Diencephalon (tissue), 1 donor: ENCODE data around the gene OGN. TPM values are rescaled to one million over a fixed set of nuclear protein-coding genes. Genes with fewer than 3 reads are reported as not detected.

Experiments used
- total RNA-seq: library from RNA; depleted of rRNA; stranded (reverse); fragments of >200 nt; gene quantifications from one replicate; pipeline ENCODE4 v1.2.3, GENCODE V29; 2014

OGN gene, protein sequence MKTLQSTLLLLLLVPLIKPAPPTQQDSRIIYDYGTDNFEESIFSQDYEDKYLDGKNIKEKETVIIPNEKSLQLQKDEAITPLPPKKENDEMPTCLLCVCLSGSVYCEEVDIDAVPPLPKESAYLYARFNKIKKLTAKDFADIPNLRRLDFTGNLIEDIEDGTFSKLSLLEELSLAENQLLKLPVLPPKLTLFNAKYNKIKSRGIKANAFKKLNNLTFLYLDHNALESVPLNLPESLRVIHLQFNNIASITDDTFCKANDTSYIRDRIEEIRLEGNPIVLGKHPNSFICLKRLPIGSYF
- 11.8 TPM for total RNA-seq

DNA sequence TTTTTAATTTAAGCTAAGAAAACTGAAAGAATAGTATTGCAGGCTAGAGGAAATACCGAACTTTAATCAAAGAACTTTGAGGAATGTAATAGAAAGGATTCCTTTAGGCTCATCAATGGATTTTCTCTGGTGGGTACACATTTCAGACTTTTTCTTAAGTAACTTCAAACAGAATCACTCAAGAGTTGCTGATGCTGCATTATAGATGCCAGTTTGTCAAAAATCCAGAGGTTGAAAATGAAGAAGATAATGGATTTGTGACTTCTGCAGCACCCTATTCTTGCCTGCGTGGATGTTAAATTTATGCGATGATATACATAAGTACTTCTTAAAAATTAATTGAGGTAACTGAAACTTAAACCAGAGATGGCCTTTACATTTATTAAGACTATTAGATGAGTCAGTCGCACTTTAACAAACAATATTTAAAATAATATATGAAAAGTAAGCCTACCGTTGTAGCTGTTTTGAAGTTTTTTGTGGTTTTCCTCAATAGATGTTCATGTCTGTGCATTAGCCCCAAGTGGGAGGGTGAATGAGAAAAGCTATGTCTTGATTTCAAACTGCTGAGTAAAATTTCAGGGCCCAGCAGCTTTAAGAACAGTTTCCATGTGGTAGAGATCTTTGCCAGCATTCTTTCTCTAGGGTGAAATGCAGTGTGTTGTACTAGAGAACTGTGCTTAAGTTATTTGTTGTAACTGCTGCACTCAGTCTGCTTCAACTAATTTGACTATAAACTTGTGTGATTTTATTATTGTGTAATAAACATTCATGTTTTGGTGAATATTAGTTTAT, at the start of gene OGN:
Gene OGN (minus strand): TSS at position 537 of the 795 bp plus-strand sequence. CDS start 1,171 bp downstream, outside the sequence.

DNA sequence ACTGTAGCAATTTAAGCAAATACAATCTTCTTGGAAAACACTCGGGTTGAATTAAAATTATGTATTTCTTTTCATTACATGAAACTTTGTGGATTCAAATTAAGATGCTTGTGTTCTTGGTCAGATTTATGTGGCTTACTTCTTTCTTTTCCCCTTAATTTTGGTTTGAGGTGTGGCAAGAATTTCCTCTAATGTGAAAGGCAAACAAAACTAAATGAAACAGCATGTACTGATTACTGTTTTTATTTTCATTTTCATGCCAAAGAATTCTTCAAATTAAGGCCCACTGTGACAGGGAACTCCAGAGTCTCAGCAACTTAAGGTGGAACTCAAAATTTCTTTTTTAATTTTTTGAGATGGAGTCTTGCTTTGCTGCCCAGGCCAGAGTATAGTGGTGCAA, 20.0 kb upstream of the OGN start, which contains the start of gene OMD:
Gene OMD (minus strand): TSS at position 132 of the 400 bp plus-strand sequence. CDS start 6,913 bp downstream, outside the sequence.

Other genes starting within 250 kb of the OGN start
- 136 TPM for gene IARS1, start 110.9 kb downstream of the OGN start, total RNA-seq
- 19.1 TPM for gene NOL8, start 79.2 kb downstream of the OGN start, total RNA-seq
- 6.5 TPM for gene CENPP, start 78.6 kb downstream of the OGN start, total RNA-seq
- gene OMD, start 19.9 kb upstream of the OGN start, total RNA-seq: 1.6 TPM
- gene ASPN, start 77.9 kb upstream of the OGN start, total RNA-seq: 2.3 TPM
- 5.3 TPM for gene ECM2, start 131.4 kb upstream of the OGN start, total RNA-seq